Breast epithelium (tissue), 4 donors: ENCODE measurements around the gene SRPK1. TPM values are rescaled to one million over a fixed set of nuclear protein-coding genes. Genes with fewer than 3 reads are reported as not detected.

Source experiments
- DNase-seq, 2 donors: peaks; one replicate each; pipeline ENCODE4 v3.0.0-alpha.2; 2019; ENCODE audit warnings: low spot score in 2 of 2
- H3K27ac ChIP-seq, 2 donors: fragments of 200-600 bp; sonication (generic) in 1 of 2; one replicate each; pipeline ENCODE4 v1.5.1; 2016 to 2019; ENCODE audit warnings: mild to moderate bottlenecking in 1 of 2
- H3K27me3 ChIP-seq, 2 donors: fragments of 200-600 bp; sonication (generic) in 1 of 2; one replicate each; pipeline versions ENCODE4 v1.5.1 to v1.6.0; 2017 to 2019; ENCODE audit warnings: control low read depth in 1 of 2, mild to moderate bottlenecking in 1 of 2
- H3K36me3 ChIP-seq: fragments of 200-600 bp; one replicate; pipeline ENCODE4 v1.5.1; 2019
- H3K4me1 ChIP-seq, 2 donors: fragments of 200-600 bp; sonication (generic); one replicate each; pipeline ENCODE4 v1.5.1; 2016 to 2019; ENCODE audit warnings: control low read depth in 1 of 2
- H3K4me3 ChIP-seq, 3 donors: fragments of 200-600 bp; sonication (generic); 1 replicate in 2 of 3; 2 replicates in 1 of 3; pipeline ENCODE4 v1.5.1; 2016 to 2019; ENCODE audit warnings: mild to moderate bottlenecking in 3 of 3, moderate library complexity in 2 of 3
- H3K9me3 ChIP-seq, 2 donors: fragments of 200-600 bp; sonication (generic) in 1 of 2; one replicate each; pipeline ENCODE4 v1.5.1; 2016 to 2019; ENCODE audit warnings: control low read depth in 1 of 2
- POLR2A ChIP-seq: fragments of 450-650 bp; IDR thresholded peaks from one replicate; pipeline ENCODE4 v1.6.1; 2016; ENCODE audit warnings: antibody characterized with exemption, mild to moderate bottlenecking, moderate library complexity
- POLR2AphosphoS5 ChIP-seq, 3 donors: sonication (generic); formaldehyde crosslinking; IDR thresholded peaks; one replicate each; pipeline ENCODE4 v1.6.1; 2017; ENCODE audit warnings: antibody characterized with exemption in 3 of 3
- intact Hi-C: fragments of 100-400 bp; cut with DNase I; formaldehyde crosslinking; loops from one replicate; pipeline ENCODE4 v1.15.1; 2023; ENCODE audit warnings: low total_unique reads
- total RNA-seq, 3 donors: library from RNA; depleted of rRNA; stranded (reverse); fragments of >200 nt; gene quantifications; one replicate each; pipeline ENCODE4 v1.1.0, GENCODE V29; 2016
- TF ChIP-seq, protein P1 (sequence below), 3 donors: fragments of 450-650 bp; IDR thresholded peaks; one replicate each; pipeline ENCODE4 v1.5.1; 2016 to 2017; ENCODE audit warnings: antibody characterized with exemption in 3 of 3, mild to moderate bottlenecking in 3 of 3, moderate library complexity in 3 of 3

Gene SRPK1
- total RNA-seq, 3 donors from 2014 or later: 29.1 to 77.7 (median 61.3) TPM

DNA sequence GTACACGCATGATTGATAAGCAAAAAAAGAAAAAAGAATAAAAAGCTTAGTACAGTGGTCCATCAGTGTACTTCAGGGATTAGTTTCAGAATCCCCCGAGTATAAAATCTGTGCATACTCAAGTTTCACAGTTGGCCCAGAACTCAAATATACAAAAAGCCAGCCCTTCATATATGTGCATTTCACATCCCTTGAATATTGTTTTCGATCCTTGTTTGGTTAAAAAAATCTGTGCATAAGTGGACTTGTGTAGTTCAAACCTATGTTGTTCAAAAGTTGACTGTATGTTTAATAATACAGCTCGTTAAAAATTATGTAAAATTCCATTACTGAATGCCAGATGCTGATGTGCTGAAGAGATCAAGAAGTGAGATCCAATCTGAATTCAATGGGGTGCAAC is 61.5 kb downstream of the SRPK1 start:
- Histone ChIP-seq H3K9me3 (no peaks in the 10 kb centered on the region), H3K4me3 (no peak overlapping the region), H3K36me3 (peaks cover 4% of the 10 kb centered on the region), H3K27ac (no peak overlapping the region), H3K4me1 (no peaks in the 10 kb centered on the region), H3K27me3 (no peaks in the 10 kb centered on the region)
- intact Hi-C loops: no loop called here
- no peak for DNase-seq
- TF ChIP-seq, protein P1, sequence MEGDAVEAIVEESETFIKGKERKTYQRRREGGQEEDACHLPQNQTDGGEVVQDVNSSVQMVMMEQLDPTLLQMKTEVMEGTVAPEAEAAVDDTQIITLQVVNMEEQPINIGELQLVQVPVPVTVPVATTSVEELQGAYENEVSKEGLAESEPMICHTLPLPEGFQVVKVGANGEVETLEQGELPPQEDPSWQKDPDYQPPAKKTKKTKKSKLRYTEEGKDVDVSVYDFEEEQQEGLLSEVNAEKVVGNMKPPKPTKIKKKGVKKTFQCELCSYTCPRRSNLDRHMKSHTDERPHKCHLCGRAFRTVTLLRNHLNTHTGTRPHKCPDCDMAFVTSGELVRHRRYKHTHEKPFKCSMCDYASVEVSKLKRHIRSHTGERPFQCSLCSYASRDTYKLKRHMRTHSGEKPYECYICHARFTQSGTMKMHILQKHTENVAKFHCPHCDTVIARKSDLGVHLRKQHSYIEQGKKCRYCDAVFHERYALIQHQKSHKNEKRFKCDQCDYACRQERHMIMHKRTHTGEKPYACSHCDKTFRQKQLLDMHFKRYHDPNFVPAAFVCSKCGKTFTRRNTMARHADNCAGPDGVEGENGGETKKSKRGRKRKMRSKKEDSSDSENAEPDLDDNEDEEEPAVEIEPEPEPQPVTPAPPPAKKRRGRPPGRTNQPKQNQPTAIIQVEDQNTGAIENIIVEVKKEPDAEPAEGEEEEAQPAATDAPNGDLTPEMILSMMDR (IDR thresholded peaks at IDR 0.05): no peak
- TF ChIP-seq POLR2AphosphoS5 (IDR thresholded peaks at IDR 0.05) (no peak), POLR2A (no peak)

DNA sequence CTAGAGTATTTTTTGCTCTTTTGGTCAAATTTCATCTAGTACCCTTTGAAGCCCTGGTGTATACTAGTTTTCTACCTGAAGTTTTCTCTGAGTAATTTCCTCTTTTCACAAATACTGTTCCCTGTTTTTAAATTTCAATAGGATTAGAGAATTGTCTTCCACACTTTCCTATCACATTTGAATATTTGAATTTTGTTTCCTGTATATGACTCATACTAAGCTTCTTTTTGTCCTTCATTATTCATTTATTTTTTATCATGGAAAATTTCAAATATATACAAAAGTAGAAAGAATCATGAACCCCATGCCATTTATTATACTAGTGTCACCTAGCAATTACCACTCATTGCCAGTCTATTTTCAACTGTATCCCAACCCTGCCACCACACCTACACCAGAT is 63.0 kb downstream of the SRPK1 start:
- Histone ChIP-seq H3K27me3 (no peaks in the 10 kb centered on the region), H3K27ac (no peak overlapping the region), H3K4me3 (no peak overlapping the region), H3K4me1 (no peaks in the 10 kb centered on the region), H3K9me3 (no peaks in the 10 kb centered on the region), H3K36me3 (peaks cover 4% of the 10 kb centered on the region)
- DNase-seq: no peak
- intact Hi-C loops: no loop called here
- TF ChIP-seq POLR2A (no peak), POLR2AphosphoS5 (IDR thresholded peaks at IDR 0.05) (no peak)
- TF ChIP-seq, protein P1 (IDR thresholded peaks at IDR 0.05): no peak

DNA sequence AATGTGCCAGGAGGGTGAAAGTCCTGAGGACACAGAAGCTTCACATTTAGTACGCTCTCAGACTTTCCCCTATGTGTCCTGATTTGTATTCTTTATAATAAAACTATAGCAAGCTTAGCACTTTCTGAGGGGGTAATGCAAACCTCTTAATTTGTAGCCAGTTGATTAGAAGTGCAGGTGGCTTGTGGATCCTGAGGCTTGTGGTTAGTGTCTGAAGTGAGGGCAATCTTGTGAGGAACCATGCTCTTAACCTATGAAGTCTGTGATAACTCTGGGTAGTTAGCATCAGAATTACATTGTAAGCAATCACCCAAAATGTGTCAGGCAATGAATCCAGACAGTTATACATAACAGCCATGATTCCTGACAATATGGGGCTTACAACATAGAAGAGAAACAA is 64.6 kb downstream of the SRPK1 start:
- intact Hi-C loops: no loop called here
- TF ChIP-seq, protein P1 (IDR thresholded peaks at IDR 0.05): no peak
- TF ChIP-seq POLR2A: no peak
- TF ChIP-seq POLR2AphosphoS5 (IDR thresholded peaks at IDR 0.05): no peak
- no peaks in the 10 kb centered on the region for H3K9me3 ChIP-seq
- H3K4me1 ChIP-seq: no peaks in the 10 kb centered on the region
- no peak for DNase-seq
- H3K27me3 ChIP-seq: no peaks in the 10 kb centered on the region
- H3K36me3 ChIP-seq: peaks cover 4% of the 10 kb centered on the region
- H3K27ac ChIP-seq: no peak overlapping the region
- no peak overlapping the region for H3K4me3 ChIP-seq

DNA sequence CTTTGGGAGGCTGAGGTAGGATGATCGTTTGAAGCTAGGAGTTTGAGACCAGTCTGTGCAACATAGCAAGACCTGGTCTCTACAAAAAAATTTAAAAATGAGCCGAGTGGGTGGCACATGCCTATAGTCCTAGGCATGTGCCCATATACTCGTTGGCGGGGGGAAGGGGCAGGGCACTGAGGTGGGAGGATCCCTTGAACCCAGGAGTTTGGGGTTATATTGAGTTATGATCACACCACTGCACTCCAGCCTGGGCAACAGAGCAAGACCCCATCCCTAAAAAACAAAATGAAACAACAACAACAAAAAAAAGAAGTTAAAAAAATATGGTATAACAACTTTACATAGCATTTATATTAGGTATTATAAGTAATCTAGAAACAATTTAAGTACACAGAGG is 67.9 kb downstream of the SRPK1 start:
- Histone ChIP-seq H3K27ac (no peak overlapping the region), H3K9me3 (peaks cover 0 to 5% of the 10 kb centered on the region in 2 donors), H3K27me3 (no peaks in the 10 kb centered on the region), H3K4me3 (no peak overlapping the region), H3K36me3 (peaks cover 4% of the 10 kb centered on the region), H3K4me1 (no peaks in the 10 kb centered on the region)
- no peak for DNase-seq
- intact Hi-C loops: no loop called here
- TF ChIP-seq, protein P1 (IDR thresholded peaks at IDR 0.05): no peak
- TF ChIP-seq POLR2AphosphoS5 (IDR thresholded peaks at IDR 0.05) (no peak), POLR2A (no peak)

- no peak for DNase-seq
- Histone ChIP-seq H3K4me3 (no peak overlapping the region), H3K27ac (no peak overlapping the region), H3K27me3 (no peaks in the 10 kb centered on the region), H3K4me1 (no peaks in the 10 kb centered on the region), H3K36me3 (no peaks in the 10 kb centered on the region), H3K9me3 (peaks cover 0 to 6% of the 10 kb centered on the region in 2 donors)
- intact Hi-C loops: no loop called here
- no peak for TF ChIP-seq POLR2A
- TF ChIP-seq, protein P1 (IDR thresholded peaks at IDR 0.05): no peak
- no peak for TF ChIP-seq POLR2AphosphoS5 (IDR thresholded peaks at IDR 0.05)
Observed at GRCh38 chr6:35850208-35850607, 70.7 kb downstream of the SRPK1 start.
